Activated T-helper 9 cell treated with anti-CD3 and anti-CD28 coated beads, Interleukin-2, amount 50 U/mL, for 16 hours (primary cell): Measurements from ENCODE around the gene BRINP3.
"Not testable (repeated sequence)": the region's sequence is repeated elsewhere in the genome, so short reads cannot be mapped to it uniquely, and the experiment has no call there.

Experiments
- DNase-seq: peaks from one replicate; pipeline ENCODE4 v3.0.0-alpha.2; 2020; ENCODE audit warnings: low read depth

BRINP3 gene

GRCh38 chr1:190477762-190478148 is at the start of gene BRINP3:
Gene BRINP3, minus strand, starts transcription at chr1:190477864.
- DNase-seq, result no peak

GRCh38 chr1:190511554-190511953 is 33.9 kb upstream of the BRINP3 start:
- no peak for DNase-seq

GRCh38 chr1:190507357-190507756 is 29.7 kb upstream of the BRINP3 start:
- no peak for DNase-seq

- not testable (repeated sequence) for DNase-seq
These were observed 26.9 kb upstream of the BRINP3 start for GRCh38 chr1:190504539-190504938.

- no peak for DNase-seq
These were observed 19.9 kb upstream of the BRINP3 start for GRCh38 chr1:190497565-190497964.

GRCh38 chr1:190494451-190494850 is 16.8 kb upstream of the BRINP3 start:
- no peak for DNase-seq

- DNase-seq, result no peak
These were observed 13.7 kb upstream of the BRINP3 start for GRCh38 chr1:190491404-190491803.

- no peak for DNase-seq
These were observed 6.4 kb upstream of the BRINP3 start for GRCh38 chr1:190484045-190484444.

- no peak for DNase-seq
These were observed 2.6 kb upstream of the BRINP3 start for GRCh38 chr1:190480231-190480630.

- no peak for DNase-seq
These were observed 1.9 kb upstream of the BRINP3 start for GRCh38 chr1:190479516-190479915.

GRCh38 chr1:190479050-190479397 is 1.4 kb upstream of the BRINP3 start:
- no peak for DNase-seq

GRCh38 chr1:190478149-190479049 is 735 bp upstream of the BRINP3 start:
- DNase-seq, result no peak

- DNase-seq, result no peak
These were observed 858 bp downstream of the BRINP3 start for GRCh38 chr1:190476806-190477205.

GRCh38 chr1:190476321-190476720 is 1.3 kb downstream of the BRINP3 start:
- DNase-seq, result no peak

- no peak for DNase-seq
These were observed 2.1 kb downstream of the BRINP3 start for GRCh38 chr1:190475421-190476141.

- no peak for DNase-seq
These were observed 2.9 kb downstream of the BRINP3 start for GRCh38 chr1:190474650-190475211.

- DNase-seq, result no peak
These were observed 3.7 kb downstream of the BRINP3 start for GRCh38 chr1:190474010-190474409.

- no peak for DNase-seq
These were observed 5.2 kb downstream of the BRINP3 start for GRCh38 chr1:190472494-190472893.

- no peak for DNase-seq
These were observed 5.6 kb downstream of the BRINP3 start for GRCh38 chr1:190472042-190472441.

- no peak for DNase-seq
These were observed 13.0 kb downstream of the BRINP3 start for GRCh38 chr1:190464690-190465089.

GRCh38 chr1:190456129-190456528 is 21.5 kb downstream of the BRINP3 start:
- DNase-seq, result no peak

- no peak for DNase-seq
These were observed 22.0 kb downstream of the BRINP3 start for GRCh38 chr1:190455631-190456030.

GRCh38 chr1:190453550-190453949 is 24.1 kb downstream of the BRINP3 start:
- no peak for DNase-seq
